ENCODE results near the gene UBE2L6.
"Not testable (repeated sequence)": the region's sequence is repeated elsewhere in the genome, so short reads cannot be mapped to it uniquely, and the experiment has no call there.

DNA sequence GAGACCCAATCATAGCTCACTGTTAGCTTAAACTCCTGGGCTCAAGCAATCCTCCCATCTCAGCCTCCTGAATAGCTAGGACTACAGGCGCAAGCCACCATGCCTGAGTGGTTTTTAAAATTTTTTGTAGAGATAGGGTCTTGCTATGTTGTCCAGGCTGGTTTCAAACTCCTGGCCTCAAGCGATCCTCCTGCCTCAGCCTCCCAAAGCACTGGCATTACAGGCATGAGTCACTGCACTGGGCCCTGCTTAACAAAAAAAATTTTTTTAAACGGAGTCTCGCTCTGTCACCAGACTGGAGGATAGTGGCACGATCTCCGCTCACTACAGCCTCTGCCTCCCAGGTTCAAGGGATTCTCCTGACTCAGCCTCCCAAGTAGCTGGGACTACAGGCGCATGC lies 33.0 kb downstream of the UBE2L6 start:
- TF ChIP-seq, protein P1, sequence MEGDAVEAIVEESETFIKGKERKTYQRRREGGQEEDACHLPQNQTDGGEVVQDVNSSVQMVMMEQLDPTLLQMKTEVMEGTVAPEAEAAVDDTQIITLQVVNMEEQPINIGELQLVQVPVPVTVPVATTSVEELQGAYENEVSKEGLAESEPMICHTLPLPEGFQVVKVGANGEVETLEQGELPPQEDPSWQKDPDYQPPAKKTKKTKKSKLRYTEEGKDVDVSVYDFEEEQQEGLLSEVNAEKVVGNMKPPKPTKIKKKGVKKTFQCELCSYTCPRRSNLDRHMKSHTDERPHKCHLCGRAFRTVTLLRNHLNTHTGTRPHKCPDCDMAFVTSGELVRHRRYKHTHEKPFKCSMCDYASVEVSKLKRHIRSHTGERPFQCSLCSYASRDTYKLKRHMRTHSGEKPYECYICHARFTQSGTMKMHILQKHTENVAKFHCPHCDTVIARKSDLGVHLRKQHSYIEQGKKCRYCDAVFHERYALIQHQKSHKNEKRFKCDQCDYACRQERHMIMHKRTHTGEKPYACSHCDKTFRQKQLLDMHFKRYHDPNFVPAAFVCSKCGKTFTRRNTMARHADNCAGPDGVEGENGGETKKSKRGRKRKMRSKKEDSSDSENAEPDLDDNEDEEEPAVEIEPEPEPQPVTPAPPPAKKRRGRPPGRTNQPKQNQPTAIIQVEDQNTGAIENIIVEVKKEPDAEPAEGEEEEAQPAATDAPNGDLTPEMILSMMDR (IDR thresholded peaks at IDR 0.05), result not testable (repeated sequence)
- TF ChIP-seq POLR2A (IDR thresholded peaks at IDR 0.05), result not testable (repeated sequence)

Data from breast epithelium (tissue), 3 donors.